Astrocyte of the spinal cord (primary cell): ENCODE measurements around the gene TACR2.

Source experiments
- DNase-seq: peaks from one replicate; pipeline ENCODE4 v3.0.0; 2011; ENCODE audit warnings: low read depth, low spot score
- H3K4me3 ChIP-seq: 2 replicates; pipeline ENCODE4 v1.5.1; 2011; ENCODE audit warnings: low read depth, mild to moderate bottlenecking, low read length, moderate library complexity
- CTCF ChIP-seq: IDR thresholded peaks from 2 replicates; pipeline ENCODE4 v1.5.1; 2012; ENCODE audit warnings: low read depth, mild to moderate bottlenecking, low read length, inconsistent platforms
- in situ Hi-C: cut with HindIII; loops from 2 replicates; pipeline ENCODE4 v1.10.0; 2017; ENCODE audit warnings: low sequenced_read_pairs

The TACR2 gene

GRCh38 chr10:69416695-69417094, at the start of gene TACR2:
TACR2 (minus strand) TSS chr10:69416918; CDS start chr10:69416323, 595 bp downstream.
- no peak for DNase-seq
- H3K4me3 ChIP-seq: no peak within 1 kb of the TSS
- in situ Hi-C loops: no loop called here
- no peak for TF ChIP-seq CTCF

GRCh38 chr10:69466158-69466490, 49.4 kb upstream of the TACR2 start:
- in situ Hi-C loops: no loop called here
- no peak for DNase-seq
- no peak for TF ChIP-seq CTCF
- no peak overlapping the region for H3K4me3 ChIP-seq

- no peak for DNase-seq
- no peak for TF ChIP-seq CTCF
- in situ Hi-C loops: no loop called here
- no peak overlapping the region for H3K4me3 ChIP-seq
These were observed 48.9 kb upstream of the TACR2 start for GRCh38 chr10:69465457-69466157.

- TF ChIP-seq CTCF: no peak
- in situ Hi-C loops: no loop called here
- H3K4me3 ChIP-seq: no peak overlapping the region
- DNase-seq: no peak
These were observed 48.2 kb upstream of the TACR2 start for GRCh38 chr10:69464801-69465401.

GRCh38 chr10:69464401-69464800, 47.7 kb upstream of the TACR2 start:
- H3K4me3 ChIP-seq: no peak overlapping the region
- DNase-seq: no peak
- in situ Hi-C loops: no loop called here
- TF ChIP-seq CTCF: no peak

GRCh38 chr10:69463886-69464285, 47.2 kb upstream of the TACR2 start:
- in situ Hi-C loops: no loop called here
- H3K4me3 ChIP-seq: no peak overlapping the region
- no peak for TF ChIP-seq CTCF
- no peak for DNase-seq
